Measurements from ENCODE around the gene IYD.

The IYD gene

DNA sequence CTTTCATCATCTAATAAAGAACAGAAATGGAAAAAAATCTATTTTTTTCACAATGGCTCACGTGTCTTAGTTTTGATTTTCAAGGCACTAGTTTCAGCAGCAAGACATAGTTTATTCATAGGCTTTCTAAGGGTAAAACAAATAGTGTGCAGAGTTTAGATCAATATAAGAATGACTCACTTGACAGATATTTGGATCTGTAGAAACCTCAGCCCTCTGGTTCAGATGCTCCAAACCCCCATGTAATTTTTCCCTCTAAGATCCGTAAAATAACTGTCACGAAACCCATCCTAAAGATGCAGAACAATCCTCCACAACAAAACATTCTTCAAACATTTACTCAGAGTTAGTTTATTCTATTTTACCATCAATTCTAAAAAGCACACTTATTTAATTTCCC, 43.4 kb downstream of the IYD start:
- Histone ChIP-seq H3K27ac (ENCODE audit: low read depth, low read length) (no peak overlapping the region), H3K36me3 (ENCODE audit: control insufficient read depth, insufficient read depth, low read length) (no peaks in the 10 kb centered on the region), H3K9ac (ENCODE audit: low read length) (no peak overlapping the region), H3K4me1 (ENCODE audit: control insufficient read depth, insufficient read depth, low read length) (no peaks in the 10 kb centered on the region), H3K4me3 (ENCODE audit: low read length) (no peak overlapping the region), H3K27me3 (ENCODE audit: control insufficient read depth, insufficient read depth, low read length) (no peaks in the 10 kb centered on the region)

GRCh38 chr6:150413198-150413597, 44.4 kb downstream of the IYD start:
- H3K9ac ChIP-seq (ENCODE audit: low read length), result no peak overlapping the region
- no peaks in the 10 kb centered on the region for H3K36me3 ChIP-seq (ENCODE audit: control insufficient read depth, insufficient read depth, low read length)
- no peaks in the 10 kb centered on the region for H3K4me1 ChIP-seq (ENCODE audit: control insufficient read depth, insufficient read depth, low read length)
- no peak overlapping the region for H3K4me3 ChIP-seq (ENCODE audit: low read length)
- H3K27me3 ChIP-seq (ENCODE audit: control insufficient read depth, insufficient read depth, low read length), result no peaks in the 10 kb centered on the region
- H3K27ac ChIP-seq (ENCODE audit: low read depth, low read length), result no peak overlapping the region

DNA sequence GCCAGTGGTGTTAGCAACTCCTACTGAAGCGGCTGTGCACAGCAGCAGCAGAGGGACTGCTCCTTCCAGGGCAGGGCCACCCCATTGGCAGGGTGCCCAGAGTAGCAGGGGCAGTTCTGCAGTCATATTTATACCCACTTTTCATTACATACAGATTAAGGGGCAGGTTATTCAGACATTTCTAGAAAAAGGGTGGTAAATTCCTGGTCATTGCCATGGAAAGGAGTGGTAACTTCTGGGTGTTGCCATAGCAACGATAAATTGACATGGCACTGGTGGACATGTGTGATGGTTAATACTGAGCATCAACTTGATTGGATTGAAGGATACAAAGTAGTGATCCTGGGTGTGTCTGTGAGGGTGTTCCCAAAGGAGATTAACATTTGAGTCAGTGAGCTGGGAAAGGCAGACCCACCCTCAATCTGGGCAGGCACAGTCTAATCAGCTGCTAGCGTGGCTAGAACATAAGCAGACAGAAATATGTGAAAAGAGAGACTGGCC, 45.0 kb downstream of the IYD start:
- peaks cover 3% of the 10 kb centered on the region for H3K4me1 ChIP-seq (ENCODE audit: control insufficient read depth, insufficient read depth, low read length)
- no peaks in the 10 kb centered on the region for H3K27me3 ChIP-seq (ENCODE audit: control insufficient read depth, insufficient read depth, low read length)
- no peak overlapping the region for H3K27ac ChIP-seq (ENCODE audit: low read depth, low read length)
- no peak overlapping the region for H3K9ac ChIP-seq (ENCODE audit: low read length)
- H3K4me3 ChIP-seq (ENCODE audit: low read length), result no peak overlapping the region
- no peaks in the 10 kb centered on the region for H3K36me3 ChIP-seq (ENCODE audit: control insufficient read depth, insufficient read depth, low read length)

DNA sequence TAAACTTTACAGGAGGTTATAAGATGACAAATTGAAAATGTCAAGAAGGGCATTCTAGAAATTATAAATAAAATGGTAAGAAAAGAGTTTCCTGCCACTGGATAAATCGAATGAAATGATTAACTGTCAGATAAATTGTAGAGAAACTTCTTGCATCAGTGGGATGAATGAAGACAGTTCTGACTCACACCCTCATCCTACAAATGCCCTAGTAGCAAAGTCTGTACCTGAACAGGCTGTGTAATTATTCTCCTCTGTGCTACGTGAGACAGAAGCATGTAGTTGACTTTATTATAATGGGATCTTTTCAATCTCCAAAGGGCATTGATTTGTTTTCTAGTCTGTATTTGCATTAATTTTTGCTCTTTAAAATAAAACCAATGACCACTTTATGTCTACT, 47.3 kb downstream of the IYD start:
- H3K27me3 ChIP-seq (ENCODE audit: control insufficient read depth, insufficient read depth, low read length), result no peaks in the 10 kb centered on the region
- peaks cover 3% of the 10 kb centered on the region for H3K4me1 ChIP-seq (ENCODE audit: control insufficient read depth, insufficient read depth, low read length)
- no peak overlapping the region for H3K4me3 ChIP-seq (ENCODE audit: low read length)

GRCh38 chr6:150417250-150417649, 48.4 kb downstream of the IYD start:
- H3K4me1 ChIP-seq (ENCODE audit: control insufficient read depth, insufficient read depth, low read length), result peaks cover 3% of the 10 kb centered on the region
- no peak overlapping the region for H3K4me3 ChIP-seq (ENCODE audit: low read length)
- H3K9ac ChIP-seq (ENCODE audit: low read length), result no peak overlapping the region
- H3K36me3 ChIP-seq (ENCODE audit: control insufficient read depth, insufficient read depth, low read length), result no peaks in the 10 kb centered on the region
- no peak overlapping the region for H3K27ac ChIP-seq (ENCODE audit: low read depth, low read length)
- H3K27me3 ChIP-seq (ENCODE audit: control insufficient read depth, insufficient read depth, low read length), result no peaks in the 10 kb centered on the region

More for the DNA sequence above, 47.3 kb downstream of the IYD start:
- H3K27ac ChIP-seq (ENCODE audit: low read depth, low read length), result no peak overlapping the region
- H3K36me3 ChIP-seq (ENCODE audit: control insufficient read depth, insufficient read depth, low read length), result no peaks in the 10 kb centered on the region
- no peak overlapping the region for H3K9ac ChIP-seq (ENCODE audit: low read length)

GRCh38 chr6:150417899-150418826, 49.4 kb downstream of the IYD start:
- Histone ChIP-seq H3K4me3 (ENCODE audit: low read length) (peak overlapping the region; percentile 67), H3K27me3 (ENCODE audit: control insufficient read depth, insufficient read depth, low read length) (no peaks in the 10 kb centered on the region), H3K36me3 (ENCODE audit: control insufficient read depth, insufficient read depth, low read length) (no peaks in the 10 kb centered on the region), H3K4me1 (ENCODE audit: control insufficient read depth, insufficient read depth, low read length) (peaks cover 3% of the 10 kb centered on the region), H3K27ac (ENCODE audit: low read depth, low read length) (no peak overlapping the region), H3K9ac (ENCODE audit: low read length) (no peak overlapping the region)

- no peak overlapping the region for H3K9ac ChIP-seq (ENCODE audit: low read length)
- H3K27me3 ChIP-seq (ENCODE audit: control insufficient read depth, insufficient read depth, low read length), result no peaks in the 10 kb centered on the region
- H3K36me3 ChIP-seq (ENCODE audit: control insufficient read depth, insufficient read depth, low read length), result no peaks in the 10 kb centered on the region
- peak overlapping the region; percentile 67 for H3K4me3 ChIP-seq (ENCODE audit: low read length)
- H3K4me1 ChIP-seq (ENCODE audit: control insufficient read depth, insufficient read depth, low read length), result peaks cover 3% of the 10 kb centered on the region
- H3K27ac ChIP-seq (ENCODE audit: low read depth, low read length), result no peak overlapping the region
Observed at GRCh38 chr6:150418827-150419594, 50.2 kb downstream of the IYD start.

- Histone ChIP-seq H3K4me3 (ENCODE audit: low read length) (no peak overlapping the region), H3K9ac (ENCODE audit: low read length) (no peak overlapping the region), H3K27me3 (ENCODE audit: control insufficient read depth, insufficient read depth, low read length) (no peaks in the 10 kb centered on the region), H3K4me1 (ENCODE audit: control insufficient read depth, insufficient read depth, low read length) (peaks cover 3% of the 10 kb centered on the region), H3K36me3 (ENCODE audit: control insufficient read depth, insufficient read depth, low read length) (no peaks in the 10 kb centered on the region), H3K27ac (ENCODE audit: low read depth, low read length) (no peak overlapping the region)
Observed at GRCh38 chr6:150420428-150420827, 51.6 kb downstream of the IYD start.

- Histone ChIP-seq H3K27ac (ENCODE audit: low read depth, low read length) (no peak overlapping the region), H3K4me3 (ENCODE audit: low read length) (no peak overlapping the region), H3K27me3 (ENCODE audit: control insufficient read depth, insufficient read depth, low read length) (no peaks in the 10 kb centered on the region), H3K36me3 (ENCODE audit: control insufficient read depth, insufficient read depth, low read length) (no peaks in the 10 kb centered on the region), H3K9ac (ENCODE audit: low read length) (no peak overlapping the region), H3K4me1 (ENCODE audit: control insufficient read depth, insufficient read depth, low read length) (peaks cover 3% of the 10 kb centered on the region)
Observed at GRCh38 chr6:150420926-150421325, 52.1 kb downstream of the IYD start.

DNA sequence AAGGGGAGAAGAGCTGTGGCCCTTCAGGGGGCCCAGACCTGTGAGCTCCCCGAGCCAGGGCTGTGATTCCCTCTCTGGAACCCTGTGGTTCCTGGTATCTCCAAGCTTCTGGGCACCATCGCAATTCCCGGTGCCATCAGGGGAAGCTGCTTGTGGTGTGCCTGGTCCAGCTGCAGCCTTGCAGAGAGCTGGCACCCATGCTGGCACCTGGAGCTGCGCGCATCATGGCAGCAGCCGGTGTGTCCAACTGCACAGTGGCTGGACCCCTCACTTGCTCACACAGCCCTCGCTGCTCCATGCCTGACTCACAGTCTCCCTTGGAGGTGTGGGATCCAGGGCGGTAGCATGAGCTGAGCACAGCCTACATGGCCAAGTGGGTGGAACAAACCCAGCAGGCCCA, 56.7 kb downstream of the IYD start:
- peaks cover 8% of the 10 kb centered on the region for H3K4me1 ChIP-seq (ENCODE audit: control insufficient read depth, insufficient read depth, low read length)
- H3K36me3 ChIP-seq (ENCODE audit: control insufficient read depth, insufficient read depth, low read length), result no peaks in the 10 kb centered on the region
- no peak overlapping the region for H3K4me3 ChIP-seq (ENCODE audit: low read length)
- no peak overlapping the region for H3K9ac ChIP-seq (ENCODE audit: low read length)
- H3K27ac ChIP-seq (ENCODE audit: low read depth, low read length), result peak overlapping the region; percentile 11
- H3K27me3 ChIP-seq (ENCODE audit: control insufficient read depth, insufficient read depth, low read length), result no peaks in the 10 kb centered on the region

DNA sequence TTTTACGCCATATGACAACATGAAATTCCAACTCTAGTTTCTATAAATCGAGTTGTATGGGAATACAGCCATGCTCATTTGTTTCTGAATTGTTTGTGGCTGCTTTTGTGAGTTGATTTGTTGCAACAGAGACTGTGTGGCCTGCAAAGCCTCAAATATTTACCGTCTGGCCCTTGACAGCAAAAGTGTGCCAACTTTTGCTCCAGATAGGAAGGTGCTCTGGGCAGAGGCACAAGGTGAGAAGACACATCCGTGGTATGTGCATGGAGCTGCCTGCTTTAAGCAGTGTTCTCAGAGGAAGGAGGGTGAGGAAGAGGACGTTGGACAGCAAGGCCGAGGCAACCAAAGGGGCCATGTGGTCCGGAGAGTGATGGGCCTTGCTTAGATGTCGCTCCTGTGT, 57.4 kb downstream of the IYD start:
- Histone ChIP-seq H3K27me3 (ENCODE audit: control insufficient read depth, insufficient read depth, low read length) (no peaks in the 10 kb centered on the region), H3K9ac (ENCODE audit: low read length) (no peak overlapping the region), H3K4me1 (ENCODE audit: control insufficient read depth, insufficient read depth, low read length) (peaks cover 8% of the 10 kb centered on the region), H3K4me3 (ENCODE audit: low read length) (no peak overlapping the region), H3K36me3 (ENCODE audit: control insufficient read depth, insufficient read depth, low read length) (no peaks in the 10 kb centered on the region), H3K27ac (ENCODE audit: low read depth, low read length) (no peak overlapping the region)

- no peak overlapping the region for H3K9ac ChIP-seq (ENCODE audit: low read length)
- H3K27me3 ChIP-seq (ENCODE audit: control insufficient read depth, insufficient read depth, low read length), result no peaks in the 10 kb centered on the region
- no peaks in the 10 kb centered on the region for H3K36me3 ChIP-seq (ENCODE audit: control insufficient read depth, insufficient read depth, low read length)
- H3K27ac ChIP-seq (ENCODE audit: low read depth, low read length), result no peak overlapping the region
- H3K4me3 ChIP-seq (ENCODE audit: low read length), result no peak overlapping the region
- H3K4me1 ChIP-seq (ENCODE audit: control insufficient read depth, insufficient read depth, low read length), result peaks cover 8% of the 10 kb centered on the region
Observed at GRCh38 chr6:150427037-150427602, 58.3 kb downstream of the IYD start.
